ENCODE data around the gene LRRN2.

DNA sequence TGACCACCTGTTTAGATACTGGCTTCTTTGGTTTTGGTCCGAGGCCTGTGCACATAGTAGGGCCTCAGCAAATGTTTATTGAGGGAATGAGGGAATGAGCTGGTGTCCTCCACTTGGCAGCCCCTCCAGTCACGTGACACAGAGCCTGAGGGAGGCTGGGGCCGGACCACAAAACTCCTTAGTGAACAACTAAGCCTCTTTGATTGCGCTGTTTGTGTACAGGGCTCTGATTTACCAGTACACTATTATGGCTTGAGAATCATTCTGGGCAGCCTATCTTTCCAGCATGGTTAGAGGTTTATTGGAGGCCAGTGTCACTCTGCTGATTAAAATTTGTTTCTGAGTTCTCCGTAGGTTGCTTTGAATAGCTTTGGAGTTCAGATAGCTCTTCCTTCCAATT, 10.2 kb upstream of the LRRN2 start:
- TF ChIP-seq, protein P1, sequence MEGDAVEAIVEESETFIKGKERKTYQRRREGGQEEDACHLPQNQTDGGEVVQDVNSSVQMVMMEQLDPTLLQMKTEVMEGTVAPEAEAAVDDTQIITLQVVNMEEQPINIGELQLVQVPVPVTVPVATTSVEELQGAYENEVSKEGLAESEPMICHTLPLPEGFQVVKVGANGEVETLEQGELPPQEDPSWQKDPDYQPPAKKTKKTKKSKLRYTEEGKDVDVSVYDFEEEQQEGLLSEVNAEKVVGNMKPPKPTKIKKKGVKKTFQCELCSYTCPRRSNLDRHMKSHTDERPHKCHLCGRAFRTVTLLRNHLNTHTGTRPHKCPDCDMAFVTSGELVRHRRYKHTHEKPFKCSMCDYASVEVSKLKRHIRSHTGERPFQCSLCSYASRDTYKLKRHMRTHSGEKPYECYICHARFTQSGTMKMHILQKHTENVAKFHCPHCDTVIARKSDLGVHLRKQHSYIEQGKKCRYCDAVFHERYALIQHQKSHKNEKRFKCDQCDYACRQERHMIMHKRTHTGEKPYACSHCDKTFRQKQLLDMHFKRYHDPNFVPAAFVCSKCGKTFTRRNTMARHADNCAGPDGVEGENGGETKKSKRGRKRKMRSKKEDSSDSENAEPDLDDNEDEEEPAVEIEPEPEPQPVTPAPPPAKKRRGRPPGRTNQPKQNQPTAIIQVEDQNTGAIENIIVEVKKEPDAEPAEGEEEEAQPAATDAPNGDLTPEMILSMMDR (IDR thresholded peaks at IDR 0.05; ENCODE audit: low read length): no peak
- no peak for TF ChIP-seq EZH2 (IDR thresholded peaks at IDR 0.05; ENCODE audit: borderline replicate concordance, low read length)
